Suprapubic skin (tissue), 4 donors: Measurements from ENCODE around the gene NR6A1. TPM values are rescaled to one million over a fixed set of nuclear protein-coding genes. Genes with fewer than 3 reads are reported as not detected.

Experiments used
- DNase-seq, 2 donors: peaks; one replicate each; pipeline ENCODE4 v3.0.0-alpha.2; 2019; ENCODE audit warnings: low spot score in 2 of 2
- H3K27ac ChIP-seq: fragments of 200-600 bp; sonication (generic); one replicate; pipeline ENCODE4 v1.5.1; 2019
- H3K27me3 ChIP-seq: fragments of 200-600 bp; sonication (generic); one replicate; pipeline ENCODE4 v1.5.1; 2019
- H3K36me3 ChIP-seq: fragments of 200-600 bp; sonication (generic); one replicate; pipeline ENCODE4 v1.5.1; 2019
- H3K4me1 ChIP-seq: fragments of 200-600 bp; sonication (generic); one replicate; pipeline ENCODE4 v1.5.1; 2019
- H3K4me3 ChIP-seq: fragments of 200-600 bp; sonication (generic); one replicate; pipeline ENCODE4 v1.5.1; 2019; ENCODE audit warnings: mild to moderate bottlenecking
- H3K9me3 ChIP-seq: fragments of 200-600 bp; sonication (generic); one replicate; pipeline ENCODE4 v1.5.1; 2019
- CTCF ChIP-seq, 2 donors: fragments of 200-600 bp in 1 of 2; fragments of 450-650 bp in 1 of 2; sonication (generic) in 1 of 2; IDR thresholded peaks; one replicate each; pipeline ENCODE4 v1.5.1; 2016 to 2019; ENCODE audit warnings: antibody characterized with exemption in 2 of 2, mild to moderate bottlenecking in 1 of 2, moderate library complexity in 1 of 2
- EP300 ChIP-seq: sonication (generic); formaldehyde crosslinking; IDR thresholded peaks from one replicate; pipeline ENCODE4 v1.6.1; 2017; ENCODE audit warnings: antibody characterized with exemption
- POLR2A ChIP-seq, 2 donors: fragments of 450-650 bp; IDR thresholded peaks; one replicate each; pipeline ENCODE4 v1.6.1; 2017; ENCODE audit warnings: antibody characterized with exemption in 2 of 2, mild to moderate bottlenecking in 2 of 2, moderate library complexity in 2 of 2
- POLR2AphosphoS5 ChIP-seq, 3 donors: sonication (generic); formaldehyde crosslinking; IDR thresholded peaks; one replicate each; pipeline ENCODE4 v1.6.1; 2017; ENCODE audit warnings: antibody characterized with exemption in 3 of 3
- WGBS: methylation state at CpG from one replicate; pipeline ENCODE4 v1.1.5; 2018; 5-methylcytosine and 5-hydroxymethylcytosine counted together
- total RNA-seq, 4 donors: library from RNA; depleted of rRNA; stranded (reverse); fragments of >200 nt; gene quantifications; one replicate each; pipeline ENCODE4 v1.1.0, GENCODE V29; 2016

The NR6A1 gene
- total RNA-seq, 4 donors from 2014 or later: 6.5 to 10.1 (median 6.8) TPM

- Histone ChIP-seq H3K27me3 (peaks cover 65% of the 10 kb centered on the region), H3K36me3 (no peaks in the 10 kb centered on the region), H3K4me1 (peaks cover 14% of the 10 kb centered on the region), H3K4me3 (no peak overlapping the region), H3K9me3 (no peaks in the 10 kb centered on the region), H3K27ac (no peak overlapping the region)
- TF ChIP-seq POLR2A (IDR thresholded peaks at IDR 0.05) (no peak), EP300 (no peak), POLR2AphosphoS5 (IDR thresholded peaks at IDR 0.05) (no peak), CTCF (IDR thresholded peaks at IDR 0.05) (no peak)
- 78% methylated on average over 3 of the region's 3 CpGs for WGBS
- no peak for DNase-seq
Observed at GRCh38 chr9:124499216-124499615, 271.9 kb downstream of the NR6A1 start.

- Histone ChIP-seq H3K9me3 (no peaks in the 10 kb centered on the region), H3K27me3 (peaks cover 60% of the 10 kb centered on the region), H3K4me1 (peaks cover 8% of the 10 kb centered on the region), H3K27ac (no peak overlapping the region), H3K36me3 (no peaks in the 10 kb centered on the region), H3K4me3 (no peak overlapping the region)
- TF ChIP-seq CTCF (IDR thresholded peaks at IDR 0.05) (no peak), EP300 (no peak), POLR2A (IDR thresholded peaks at IDR 0.05) (no peak), POLR2AphosphoS5 (IDR thresholded peaks at IDR 0.05) (no peak)
- 60% methylated on average over 1 of the region's 15 CpGs for WGBS
- no peak for DNase-seq
Observed at GRCh38 chr9:124498499-124499146, 272.5 kb downstream of the NR6A1 start.

GRCh38 chr9:124498040-124498439, 273.1 kb downstream of the NR6A1 start:
- Histone ChIP-seq H3K9me3 (no peaks in the 10 kb centered on the region), H3K4me3 (no peak overlapping the region), H3K4me1 (peaks cover 2% of the 10 kb centered on the region), H3K36me3 (no peaks in the 10 kb centered on the region), H3K27me3 (peaks cover 57% of the 10 kb centered on the region), H3K27ac (no peak overlapping the region)
- 69% methylated on average over 6 of the region's 6 CpGs for WGBS
- DNase-seq: no peak
- no peak for TF ChIP-seq EP300
- no peak for TF ChIP-seq POLR2A (IDR thresholded peaks at IDR 0.05)
- no peak for TF ChIP-seq POLR2AphosphoS5 (IDR thresholded peaks at IDR 0.05)
- TF ChIP-seq CTCF (IDR thresholded peaks at IDR 0.05): no peak

GRCh38 chr9:124497441-124497840, 273.7 kb downstream of the NR6A1 start:
- Histone ChIP-seq H3K27me3 (peaks cover 56% of the 10 kb centered on the region), H3K4me1 (no peaks in the 10 kb centered on the region), H3K27ac (no peak overlapping the region), H3K4me3 (no peak overlapping the region), H3K36me3 (no peaks in the 10 kb centered on the region), H3K9me3 (no peaks in the 10 kb centered on the region)
- no peak for DNase-seq
- WGBS: 93% methylated on average over 8 of the region's 8 CpGs
- TF ChIP-seq EP300 (no peak), POLR2AphosphoS5 (IDR thresholded peaks at IDR 0.05) (no peak), POLR2A (IDR thresholded peaks at IDR 0.05) (no peak), CTCF (IDR thresholded peaks at IDR 0.05) (no peak)

- Histone ChIP-seq H3K27ac (no peak overlapping the region), H3K9me3 (no peaks in the 10 kb centered on the region), H3K27me3 (peaks cover 55% of the 10 kb centered on the region), H3K4me1 (no peaks in the 10 kb centered on the region), H3K36me3 (no peaks in the 10 kb centered on the region), H3K4me3 (no peak overlapping the region)
- TF ChIP-seq CTCF (IDR thresholded peaks at IDR 0.05) (no peak), POLR2A (IDR thresholded peaks at IDR 0.05) (no peak), EP300 (no peak), POLR2AphosphoS5 (IDR thresholded peaks at IDR 0.05) (no peak)
- WGBS: 78% methylated on average over 7 of the region's 15 CpGs
- DNase-seq: no peak
Observed at GRCh38 chr9:124496463-124496862, 274.6 kb downstream of the NR6A1 start.
